ENCODE data around the gene DEFB129. TPM values are rescaled to one million over a fixed set of nuclear protein-coding genes. Genes with fewer than 3 reads are reported as not detected.

The DEFB129 gene
- total and polyA plus RNA-seq, 9 of the 15 experiments (the other 6 are each of a cell fraction or from before 2014, with no cell fraction given), result not detected

DNA sequence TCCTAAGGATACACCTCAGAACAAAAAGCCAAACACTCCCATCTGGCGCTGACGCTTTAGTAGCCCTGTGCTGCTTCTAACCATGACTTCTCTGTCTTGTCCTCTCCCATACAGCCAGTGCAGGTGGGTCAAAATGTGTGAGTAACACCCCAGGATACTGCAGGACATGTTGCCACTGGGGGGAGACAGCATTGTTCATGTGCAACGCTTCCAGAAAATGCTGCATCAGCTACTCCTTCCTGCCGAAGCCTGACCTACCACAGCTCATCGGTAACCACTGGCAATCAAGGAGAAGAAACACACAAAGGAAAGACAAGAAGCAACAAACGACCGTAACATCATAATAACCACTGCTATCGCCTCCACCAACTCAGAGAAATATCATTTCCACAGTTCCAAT, 31.9 kb downstream of the DEFB129 start:
- Histone ChIP-seq H3K36me3 (ENCODE audit: control insufficient read depth, insufficient read depth, low read length) (no peaks in the 10 kb centered on the region), H3K79me2 (ENCODE audit: control insufficient read depth, insufficient read depth, low read length) (no peaks in the 10 kb centered on the region), H3K27ac (ENCODE audit: extremely low read depth, low read depth, low read length) (no peak overlapping the region), H3K9me3 (replicated peaks; ENCODE audit: control insufficient read depth, insufficient read depth, low read depth, low read length) (no peaks in the 10 kb centered on the region), H3K4me3 (no peak overlapping the region), H3K4me2 (ENCODE audit: insufficient read depth, low read length) (peak overlapping the region; percentile 44; the same call in 1 of the 2 replicates), H3K9me1 (ENCODE audit: control insufficient read depth, insufficient read depth, low read length) (no peaks in the 10 kb centered on the region), H3K27me3 (ENCODE audit: control insufficient read depth in 2 of 2, insufficient read depth in 2 of 2, low read length in 2 of 2) (no peaks in the 10 kb centered on the region), H3K4me1 (replicated peaks in 1 of 2; ENCODE audit: control insufficient read depth in 2 of 2, insufficient read depth in 2 of 2, low read length in 2 of 2) (peaks cover 12 to 21% of the 10 kb centered on the region in 2 experiments), H2AFZ (ENCODE audit: low read depth, low read length) (peak overlapping the region; percentile 90), H4K20me1 (replicated peaks; ENCODE audit: control insufficient read depth, insufficient read depth, low read length) (no peaks in the 10 kb centered on the region), H3K9ac (ENCODE audit: insufficient read depth in 1 of 2, low read depth in 2 of 2, low read length in 2 of 2) (no peak overlapping the region)
- WGBS (ENCODE audit: insufficient coverage, low coverage, missing lambda C conversion rate), result 28% methylated on average over 7 of the region's 8 CpGs
- BruUV-seq (replicated peaks), result no TSS peak
- peak; percentile 88 for FAIRE-seq
- ChIA-PET POLR2A (interaction anchor here (0.5 to 0.8 kb wide), 3 partner anchors 7 to 674 kb away, joined by 3 read pairs; no protein-coding TSS in a partner anchor), CTCF (ENCODE audit: low intra/inter-chr PET ratio) (interaction anchor here (0.6 kb wide), 1 partner anchor 173 kb away, joined by 3 read pairs; no protein-coding TSS in a partner anchor)
- in situ Hi-C loops (cut with MboI) (no loop called here), intact Hi-C loops (cut with micrococcal nuclease) (loop anchor here (2.0 kb wide), 1 partner anchor 70 kb away; no protein-coding TSS in a partner anchor)
- ATAC-seq, result peak; percentile 93
- peak; percentile 18 to 68 (median 48) for DNase-seq (ENCODE audit: extremely low read depth in 1 of 4, low spot score in 3 of 4)
- TF ChIP-seq GABPB2 (CRISPR knock-in tag; conservative IDR thresholded peaks at IDR 0.05) (no peak), CTBP1 (IDR thresholded peaks at IDR 0.05; ENCODE audit: borderline replicate concordance) (0 out of 2 replicates have a peak, but pooled peaks have one; percentile 13), FOXP1 (CRISPR knock-in tag; IDR thresholded peaks at IDR 0.05) (no peak), MTA2 (IDR thresholded peaks at IDR 0.05; ENCODE audit: low read depth) (no peak), RAD21 (CRISPR knock-in tag; conservative IDR thresholded peaks at IDR 0.05 in 1 of 2, IDR thresholded peaks at IDR 0.05 in 1 of 2) (peak; percentile 40 to 67; a peak in 3 of 4 replicates), PRMT5 (CRISPR knock-in tag; IDR thresholded peaks at IDR 0.05) (no peak), MAFK (IDR thresholded peaks at IDR 0.05; ENCODE audit: low read length) (peak; percentile 96), MAFG (tag; conservative IDR thresholded peaks at IDR 0.05) (peak; percentile 97)
- TF ChIP-seq, protein P1, sequence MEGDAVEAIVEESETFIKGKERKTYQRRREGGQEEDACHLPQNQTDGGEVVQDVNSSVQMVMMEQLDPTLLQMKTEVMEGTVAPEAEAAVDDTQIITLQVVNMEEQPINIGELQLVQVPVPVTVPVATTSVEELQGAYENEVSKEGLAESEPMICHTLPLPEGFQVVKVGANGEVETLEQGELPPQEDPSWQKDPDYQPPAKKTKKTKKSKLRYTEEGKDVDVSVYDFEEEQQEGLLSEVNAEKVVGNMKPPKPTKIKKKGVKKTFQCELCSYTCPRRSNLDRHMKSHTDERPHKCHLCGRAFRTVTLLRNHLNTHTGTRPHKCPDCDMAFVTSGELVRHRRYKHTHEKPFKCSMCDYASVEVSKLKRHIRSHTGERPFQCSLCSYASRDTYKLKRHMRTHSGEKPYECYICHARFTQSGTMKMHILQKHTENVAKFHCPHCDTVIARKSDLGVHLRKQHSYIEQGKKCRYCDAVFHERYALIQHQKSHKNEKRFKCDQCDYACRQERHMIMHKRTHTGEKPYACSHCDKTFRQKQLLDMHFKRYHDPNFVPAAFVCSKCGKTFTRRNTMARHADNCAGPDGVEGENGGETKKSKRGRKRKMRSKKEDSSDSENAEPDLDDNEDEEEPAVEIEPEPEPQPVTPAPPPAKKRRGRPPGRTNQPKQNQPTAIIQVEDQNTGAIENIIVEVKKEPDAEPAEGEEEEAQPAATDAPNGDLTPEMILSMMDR (IDR thresholded peaks at IDR 0.05 in 2 of 3, conservative IDR thresholded peaks at IDR 0.05 in 1 of 3; ENCODE audit: insufficient read depth in 2 of 3, low read depth in 1 of 3, low read length in 3 of 3), result peak; percentile 58 to 64 (median 62)
- TF ChIP-seq, protein P2, sequence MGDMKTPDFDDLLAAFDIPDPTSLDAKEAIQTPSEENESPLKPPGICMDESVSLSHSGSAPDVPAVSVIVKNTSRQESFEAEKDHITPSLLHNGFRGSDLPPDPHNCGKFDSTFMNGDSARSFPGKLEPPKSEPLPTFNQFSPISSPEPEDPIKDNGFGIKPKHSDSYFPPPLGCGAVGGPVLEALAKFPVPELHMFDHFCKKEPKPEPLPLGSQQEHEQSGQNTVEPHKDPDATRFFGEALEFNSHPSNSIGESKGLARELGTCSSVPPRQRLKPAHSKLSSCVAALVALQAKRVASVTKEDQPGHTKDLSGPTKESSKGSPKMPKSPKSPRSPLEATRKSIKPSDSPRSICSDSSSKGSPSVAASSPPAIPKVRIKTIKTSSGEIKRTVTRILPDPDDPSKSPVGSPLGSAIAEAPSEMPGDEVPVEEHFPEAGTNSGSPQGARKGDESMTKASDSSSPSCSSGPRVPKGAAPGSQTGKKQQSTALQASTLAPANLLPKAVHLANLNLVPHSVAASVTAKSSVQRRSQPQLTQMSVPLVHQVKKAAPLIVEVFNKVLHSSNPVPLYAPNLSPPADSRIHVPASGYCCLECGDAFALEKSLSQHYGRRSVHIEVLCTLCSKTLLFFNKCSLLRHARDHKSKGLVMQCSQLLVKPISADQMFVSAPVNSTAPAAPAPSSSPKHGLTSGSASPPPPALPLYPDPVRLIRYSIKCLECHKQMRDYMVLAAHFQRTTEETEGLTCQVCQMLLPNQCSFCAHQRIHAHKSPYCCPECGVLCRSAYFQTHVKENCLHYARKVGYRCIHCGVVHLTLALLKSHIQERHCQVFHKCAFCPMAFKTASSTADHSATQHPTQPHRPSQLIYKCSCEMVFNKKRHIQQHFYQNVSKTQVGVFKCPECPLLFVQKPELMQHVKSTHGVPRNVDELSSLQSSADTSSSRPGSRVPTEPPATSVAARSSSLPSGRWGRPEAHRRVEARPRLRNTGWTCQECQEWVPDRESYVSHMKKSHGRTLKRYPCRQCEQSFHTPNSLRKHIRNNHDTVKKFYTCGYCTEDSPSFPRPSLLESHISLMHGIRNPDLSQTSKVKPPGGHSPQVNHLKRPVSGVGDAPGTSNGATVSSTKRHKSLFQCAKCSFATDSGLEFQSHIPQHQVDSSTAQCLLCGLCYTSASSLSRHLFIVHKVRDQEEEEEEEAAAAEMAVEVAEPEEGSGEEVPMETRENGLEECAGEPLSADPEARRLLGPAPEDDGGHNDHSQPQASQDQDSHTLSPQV (IDR thresholded peaks at IDR 0.05), result 0 out of 2 replicates have a peak, but pooled peaks have one; percentile 20
- TF ChIP-seq, protein P3, sequence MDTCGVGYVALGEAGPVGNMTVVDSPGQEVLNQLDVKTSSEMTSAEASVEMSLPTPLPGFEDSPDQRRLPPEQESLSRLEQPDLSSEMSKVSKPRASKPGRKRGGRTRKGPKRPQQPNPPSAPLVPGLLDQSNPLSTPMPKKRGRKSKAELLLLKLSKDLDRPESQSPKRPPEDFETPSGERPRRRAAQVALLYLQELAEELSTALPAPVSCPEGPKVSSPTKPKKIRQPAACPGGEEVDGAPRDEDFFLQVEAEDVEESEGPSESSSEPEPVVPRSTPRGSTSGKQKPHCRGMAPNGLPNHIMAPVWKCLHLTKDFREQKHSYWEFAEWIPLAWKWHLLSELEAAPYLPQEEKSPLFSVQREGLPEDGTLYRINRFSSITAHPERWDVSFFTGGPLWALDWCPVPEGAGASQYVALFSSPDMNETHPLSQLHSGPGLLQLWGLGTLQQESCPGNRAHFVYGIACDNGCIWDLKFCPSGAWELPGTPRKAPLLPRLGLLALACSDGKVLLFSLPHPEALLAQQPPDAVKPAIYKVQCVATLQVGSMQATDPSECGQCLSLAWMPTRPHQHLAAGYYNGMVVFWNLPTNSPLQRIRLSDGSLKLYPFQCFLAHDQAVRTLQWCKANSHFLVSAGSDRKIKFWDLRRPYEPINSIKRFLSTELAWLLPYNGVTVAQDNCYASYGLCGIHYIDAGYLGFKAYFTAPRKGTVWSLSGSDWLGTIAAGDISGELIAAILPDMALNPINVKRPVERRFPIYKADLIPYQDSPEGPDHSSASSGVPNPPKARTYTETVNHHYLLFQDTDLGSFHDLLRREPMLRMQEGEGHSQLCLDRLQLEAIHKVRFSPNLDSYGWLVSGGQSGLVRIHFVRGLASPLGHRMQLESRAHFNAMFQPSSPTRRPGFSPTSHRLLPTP (IDR thresholded peaks at IDR 0.05; ENCODE audit: borderline replicate concordance, extremely low read depth, insufficient read length), result no peak
- TF ChIP-seq, protein P4, sequence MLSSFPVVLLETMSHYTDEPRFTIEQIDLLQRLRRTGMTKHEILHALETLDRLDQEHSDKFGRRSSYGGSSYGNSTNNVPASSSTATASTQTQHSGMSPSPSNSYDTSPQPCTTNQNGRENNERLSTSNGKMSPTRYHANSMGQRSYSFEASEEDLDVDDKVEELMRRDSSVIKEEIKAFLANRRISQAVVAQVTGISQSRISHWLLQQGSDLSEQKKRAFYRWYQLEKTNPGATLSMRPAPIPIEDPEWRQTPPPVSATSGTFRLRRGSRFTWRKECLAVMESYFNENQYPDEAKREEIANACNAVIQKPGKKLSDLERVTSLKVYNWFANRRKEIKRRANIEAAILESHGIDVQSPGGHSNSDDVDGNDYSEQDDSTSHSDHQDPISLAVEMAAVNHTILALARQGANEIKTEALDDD (IDR thresholded peaks at IDR 0.05), result peak; percentile 42; the same call in 1 of the 2 replicates

All from K562 (cell line).